Retinal pigment epithelial cell (primary cell): ENCODE measurements around the gene MAN1C1.

ENCODE experiments used
- DNase-seq: peaks from one replicate; pipeline ENCODE4 v3.0.0-alpha.2; 2010; ENCODE audit warnings: low read depth
- H3K4me3 ChIP-seq: 2 replicates; pipeline ENCODE4 v1.5.1; 2011; ENCODE audit warnings: mild to moderate bottlenecking, low read length, control low read depth, moderate library complexity
- CTCF ChIP-seq: conservative IDR thresholded peaks from 2 replicates; pipeline ENCODE4 v1.5.1; 2011; ENCODE audit warnings: low read depth, low read length, control low read depth, inconsistent platforms

The MAN1C1 gene

GRCh38 chr1:25785333-25786067 is 168.9 kb downstream of the MAN1C1 start:
- DNase-seq = no peak
- H3K4me3 ChIP-seq = no peak overlapping the region
- no peak for TF ChIP-seq CTCF

GRCh38 chr1:25786887-25787759 is 170.5 kb downstream of the MAN1C1 start:
- H3K4me3 ChIP-seq = no peak overlapping the region
- no peak for TF ChIP-seq CTCF
- DNase-seq = no peak

- H3K4me3 ChIP-seq = no peak overlapping the region
- DNase-seq = no peak
- TF ChIP-seq CTCF = no peak
These were observed 171.2 kb downstream of the MAN1C1 start for GRCh38 chr1:25787760-25788166.

GRCh38 chr1:25790472-25790871 is 173.9 kb downstream of the MAN1C1 start:
- no peak for TF ChIP-seq CTCF
- H3K4me3 ChIP-seq = no peak overlapping the region
- DNase-seq = no peak

GRCh38 chr1:25792115-25792514 is 175.5 kb downstream of the MAN1C1 start:
- H3K4me3 ChIP-seq = no peak overlapping the region
- no peak for TF ChIP-seq CTCF
- DNase-seq = no peak

GRCh38 chr1:25793585-25794170 is 177.1 kb downstream of the MAN1C1 start:
- H3K4me3 ChIP-seq = no peak overlapping the region
- no peak for DNase-seq
- no peak for TF ChIP-seq CTCF
